Esophagus muscularis mucosa (tissue), 4 donors: ENCODE data around the gene CERKL.

Experiments used
- CTCF ChIP-seq, 3 experiments: fragments of 200-600 bp in 2 of 3; fragments of 450-650 bp in 1 of 3; sonication (generic) in 2 of 3; IDR thresholded peaks; one replicate each; pipeline ENCODE4 v1.5.1; 2017 to 2019; ENCODE audit warnings: antibody characterized with exemption in 3 of 3, mild to moderate bottlenecking in 2 of 3, moderate library complexity in 1 of 3
- EP300 ChIP-seq: sonication (generic); formaldehyde crosslinking; IDR thresholded peaks from one replicate; pipeline ENCODE4 v1.6.1; 2017; ENCODE audit warnings: antibody characterized with exemption
- POLR2A ChIP-seq: fragments of 450-650 bp; IDR thresholded peaks from one replicate; pipeline ENCODE4 v1.6.1; 2017; ENCODE audit warnings: antibody characterized with exemption, moderate library complexity, mild to moderate bottlenecking, low read depth

GRCh38 chr2:181677912-181678586, 21.1 kb upstream of the CERKL start:
- TF ChIP-seq CTCF (IDR thresholded peaks at IDR 0.05): no peak
- TF ChIP-seq POLR2A: no peak
- TF ChIP-seq EP300: no peak
